ENCODE results near the gene ORM2.
"Not testable (repeated sequence)": the region's sequence is repeated elsewhere in the genome, so short reads cannot be mapped to it uniquely, and the experiment has no call there.

Gene ORM2
- 0 to 0.07 (median 0) reads per million in 18 experiments for total RNA-seq

GRCh38 chr9:114329625-114330022 is at the start of gene ORM2:
ORM2 (plus strand) TSS chr9:114329869; CDS start chr9:114329905, 36 bp downstream.
- not testable (repeated sequence) for DNase-seq

- no peak for DNase-seq
Observed at GRCh38 chr9:114280636-114281472, 48.8 kb upstream of the ORM2 start.

GRCh38 chr9:114281473-114282103 is 48.1 kb upstream of the ORM2 start:
- no peak for DNase-seq

GRCh38 chr9:114282104-114282485 is 47.6 kb upstream of the ORM2 start:
- DNase-seq: no peak

- no peak for DNase-seq
Observed at GRCh38 chr9:114282507-114282906, 47.2 kb upstream of the ORM2 start.

GRCh38 chr9:114282926-114283325 is 46.7 kb upstream of the ORM2 start:
- peak; percentile 3 to 17 for DNase-seq

- no peak for DNase-seq
Observed at GRCh38 chr9:114283551-114284111, 46.0 kb upstream of the ORM2 start.

- no peak for DNase-seq
Observed at GRCh38 chr9:114284316-114285060, 45.2 kb upstream of the ORM2 start.

GRCh38 chr9:114285166-114285867 is 44.4 kb upstream of the ORM2 start:
- DNase-seq: no peak

- no peak for DNase-seq
Observed at GRCh38 chr9:114286146-114286679, 43.5 kb upstream of the ORM2 start.

GRCh38 chr9:114287001-114287762 is 42.5 kb upstream of the ORM2 start:
- DNase-seq: no peak

- DNase-seq: no peak
Observed at GRCh38 chr9:114287763-114288192, 41.9 kb upstream of the ORM2 start.

- DNase-seq: no peak
Observed at GRCh38 chr9:114288193-114289091, 41.2 kb upstream of the ORM2 start.

- no peak for DNase-seq
Observed at GRCh38 chr9:114289106-114289505, 40.6 kb upstream of the ORM2 start.

GRCh38 chr9:114289571-114290481 is 39.8 kb upstream of the ORM2 start:
- no peak for DNase-seq

GRCh38 chr9:114290561-114290986 is 39.1 kb upstream of the ORM2 start:
- DNase-seq: no peak

- peak; percentile 58 to 65 for DNase-seq
Observed at GRCh38 chr9:114291064-114291474, 38.6 kb upstream of the ORM2 start.

GRCh38 chr9:114291886-114292590 is 37.6 kb upstream of the ORM2 start:
- DNase-seq: no peak
